ENCODE results near the gene GBX1.
A peak's percentile ranks its signal among the peaks of the same experiment; 100 is the strongest.

The GBX1 gene

GRCh38 chr7:151139071-151139790 is 28.3 kb downstream of the GBX1 start:
- DNase-seq (ENCODE audit: low spot score), result peak; percentile 56
- H3K36me3 ChIP-seq (ENCODE audit: low read depth), result peaks cover 60% of the 10 kb centered on the region

DNA sequence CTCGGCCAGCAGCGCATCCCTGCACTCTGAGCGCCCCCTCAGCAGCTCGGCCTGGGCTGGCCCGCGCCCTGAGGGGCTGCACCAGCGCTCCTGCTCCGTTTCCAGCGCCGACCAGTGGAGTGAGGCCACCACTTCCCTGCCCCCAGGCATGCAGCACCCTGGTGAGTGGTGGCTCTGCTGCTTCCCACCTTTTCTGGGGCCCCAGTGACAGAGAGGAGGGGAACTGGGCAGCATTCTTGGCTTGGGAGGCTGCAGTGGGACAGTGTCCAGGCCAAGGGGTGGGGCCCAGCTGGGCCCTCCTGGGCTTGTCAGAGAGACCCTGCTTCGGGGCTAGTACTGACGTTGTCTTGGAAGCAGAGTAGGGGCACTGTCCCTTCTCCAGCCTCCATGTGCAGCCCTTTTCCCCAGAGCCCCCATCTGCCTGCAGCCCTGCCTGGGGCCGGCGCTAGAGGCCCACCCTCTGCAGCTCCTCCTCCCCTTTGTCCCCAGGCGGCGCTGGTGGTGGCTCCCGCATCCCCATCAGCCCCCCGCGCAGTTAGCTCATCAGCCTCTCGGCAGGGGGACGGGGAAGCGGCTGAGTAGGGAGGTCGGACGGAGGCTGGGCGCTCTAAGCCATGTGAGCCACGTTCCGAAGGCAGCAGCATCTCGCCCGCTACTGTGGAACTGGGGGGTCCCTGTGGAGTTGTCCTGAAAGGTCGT is 29.2 kb downstream of the GBX1 start:
- Histone ChIP-seq H3K36me3 (ENCODE audit: low read depth) (peaks cover 60% of the 10 kb centered on the region), H3K4me3 (ENCODE audit: severe bottlenecking) (no peak overlapping the region), H3K27me3 (ENCODE audit: insufficient read depth, poor library complexity, severe bottlenecking) (no peaks in the 10 kb centered on the region)

More at GRCh38 chr7:151139071-151139790, 28.3 kb downstream of the GBX1 start:
- Histone ChIP-seq H3K9me3 (ENCODE audit: severe bottlenecking) (no peaks in the 10 kb centered on the region), H3K27me3 (ENCODE audit: insufficient read depth, poor library complexity, severe bottlenecking) (no peaks in the 10 kb centered on the region), H3K4me1 (ENCODE audit: insufficient read depth, poor library complexity, severe bottlenecking) (no peaks in the 10 kb centered on the region), H3K27ac (ENCODE audit: poor library complexity, severe bottlenecking) (no peak overlapping the region), H3K4me3 (ENCODE audit: severe bottlenecking) (no peak overlapping the region)
- no peak for ATAC-seq (ENCODE audit: low read depth)
- TF ChIP-seq, protein P1, sequence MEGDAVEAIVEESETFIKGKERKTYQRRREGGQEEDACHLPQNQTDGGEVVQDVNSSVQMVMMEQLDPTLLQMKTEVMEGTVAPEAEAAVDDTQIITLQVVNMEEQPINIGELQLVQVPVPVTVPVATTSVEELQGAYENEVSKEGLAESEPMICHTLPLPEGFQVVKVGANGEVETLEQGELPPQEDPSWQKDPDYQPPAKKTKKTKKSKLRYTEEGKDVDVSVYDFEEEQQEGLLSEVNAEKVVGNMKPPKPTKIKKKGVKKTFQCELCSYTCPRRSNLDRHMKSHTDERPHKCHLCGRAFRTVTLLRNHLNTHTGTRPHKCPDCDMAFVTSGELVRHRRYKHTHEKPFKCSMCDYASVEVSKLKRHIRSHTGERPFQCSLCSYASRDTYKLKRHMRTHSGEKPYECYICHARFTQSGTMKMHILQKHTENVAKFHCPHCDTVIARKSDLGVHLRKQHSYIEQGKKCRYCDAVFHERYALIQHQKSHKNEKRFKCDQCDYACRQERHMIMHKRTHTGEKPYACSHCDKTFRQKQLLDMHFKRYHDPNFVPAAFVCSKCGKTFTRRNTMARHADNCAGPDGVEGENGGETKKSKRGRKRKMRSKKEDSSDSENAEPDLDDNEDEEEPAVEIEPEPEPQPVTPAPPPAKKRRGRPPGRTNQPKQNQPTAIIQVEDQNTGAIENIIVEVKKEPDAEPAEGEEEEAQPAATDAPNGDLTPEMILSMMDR (IDR thresholded peaks at IDR 0.05; ENCODE audit: poor library complexity, severe bottlenecking), result no peak

DNA sequence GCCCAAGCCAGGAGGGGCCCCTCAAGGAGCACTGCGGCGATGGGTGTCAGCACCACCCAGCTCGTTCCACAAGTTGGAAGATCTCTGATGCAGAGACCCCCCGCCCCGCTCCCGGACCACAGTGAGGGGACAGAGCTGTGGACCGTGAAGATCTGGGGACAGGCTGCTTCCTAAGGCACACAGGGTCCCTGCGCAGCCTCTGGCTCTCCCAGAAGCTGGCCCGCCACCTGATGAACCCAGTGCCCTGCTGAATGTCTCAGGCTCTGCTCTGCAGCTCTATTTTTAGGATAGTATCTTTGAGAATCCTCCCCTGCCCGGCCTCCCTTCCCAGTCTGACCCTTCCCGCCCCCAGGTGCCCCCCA is 29.7 kb downstream of the GBX1 start:
- ATAC-seq (ENCODE audit: low read depth), result no peak
- Histone ChIP-seq H3K9me3 (ENCODE audit: severe bottlenecking) (no peaks in the 10 kb centered on the region), H3K4me3 (ENCODE audit: severe bottlenecking) (no peak overlapping the region), H3K36me3 (ENCODE audit: low read depth) (peaks cover 56% of the 10 kb centered on the region), H3K4me1 (ENCODE audit: insufficient read depth, poor library complexity, severe bottlenecking) (no peaks in the 10 kb centered on the region), H3K27ac (ENCODE audit: poor library complexity, severe bottlenecking) (no peak overlapping the region), H3K27me3 (ENCODE audit: insufficient read depth, poor library complexity, severe bottlenecking) (no peaks in the 10 kb centered on the region)
- DNase-seq (ENCODE audit: low spot score), result peak; percentile 53
- TF ChIP-seq, protein P1 (IDR thresholded peaks at IDR 0.05; ENCODE audit: poor library complexity, severe bottlenecking), result no peak

More for the DNA sequence above, 29.2 kb downstream of the GBX1 start:
- TF ChIP-seq, protein P1 (IDR thresholded peaks at IDR 0.05; ENCODE audit: poor library complexity, severe bottlenecking), result no peak
- H3K4me1 ChIP-seq (ENCODE audit: insufficient read depth, poor library complexity, severe bottlenecking), result no peaks in the 10 kb centered on the region
- DNase-seq (ENCODE audit: low spot score) (peak; percentile 47), ATAC-seq (ENCODE audit: low read depth) (no peak)
- H3K9me3 ChIP-seq (ENCODE audit: severe bottlenecking), result no peaks in the 10 kb centered on the region
- no peak overlapping the region for H3K27ac ChIP-seq (ENCODE audit: poor library complexity, severe bottlenecking)

GRCh38 chr7:151137076-151137675 is 30.3 kb downstream of the GBX1 start:
- no peak overlapping the region for H3K27ac ChIP-seq (ENCODE audit: poor library complexity, severe bottlenecking)
- H3K27me3 ChIP-seq (ENCODE audit: insufficient read depth, poor library complexity, severe bottlenecking), result no peaks in the 10 kb centered on the region
- H3K36me3 ChIP-seq (ENCODE audit: low read depth), result peaks cover 53% of the 10 kb centered on the region
- H3K9me3 ChIP-seq (ENCODE audit: severe bottlenecking), result no peaks in the 10 kb centered on the region
- ATAC-seq (ENCODE audit: low read depth), result peak; percentile 7; the same call in 1 of the 3 replicates
- H3K4me1 ChIP-seq (ENCODE audit: insufficient read depth, poor library complexity, severe bottlenecking), result no peaks in the 10 kb centered on the region
- TF ChIP-seq, protein P1 (IDR thresholded peaks at IDR 0.05; ENCODE audit: poor library complexity, severe bottlenecking), result no peak
- no peak overlapping the region for H3K4me3 ChIP-seq (ENCODE audit: severe bottlenecking)
- peak; percentile 52 for DNase-seq (ENCODE audit: low spot score)
